NB4 (cell line): ENCODE measurements around the gene MATK.

ENCODE experiments used
- DNase-seq: peaks from one replicate; pipeline ENCODE4 v3.0.0; 2010; ENCODE audit warnings: low read depth
- H3K4me3 ChIP-seq: one replicate; pipeline ENCODE4 v1.5.1; 2011; ENCODE audit warnings: mild to moderate bottlenecking, low read depth, low read length, moderate library complexity
- CTCF ChIP-seq: IDR thresholded peaks from one replicate; pipeline ENCODE4 v1.5.1; 2012; ENCODE audit warnings: low read depth, low read length
- MAX ChIP-seq: IDR thresholded peaks from 2 replicates; pipeline ENCODE4 v1.6.1; 2011; ENCODE audit warnings: low read depth, low read length
- MYC ChIP-seq: IDR thresholded peaks from 2 replicates; pipeline ENCODE4 v1.6.1; 2011; ENCODE audit warnings: low read depth, low read length
- POLR2A ChIP-seq: IDR thresholded peaks from 2 replicates; pipeline ENCODE4 v1.6.1; 2011; ENCODE audit warnings: mild to moderate bottlenecking; ENCODE audit not compliant: insufficient read length; ENCODE audit errors: extremely low read depth

Gene MATK

GRCh38 chr19:3831601-3832000, 45.4 kb upstream of the MATK start:
- H3K4me3 ChIP-seq, result no peak overlapping the region
- TF ChIP-seq POLR2A (no peak), MAX (no peak), MYC (no peak)
- DNase-seq, result no peak

GRCh38 chr19:3830621-3831589, 44.7 kb upstream of the MATK start:
- H3K4me3 ChIP-seq, result no peak overlapping the region
- TF ChIP-seq MAX (no peak), MYC (no peak), POLR2A (no peak), CTCF (no peak)
- DNase-seq, result no peak

GRCh38 chr19:3827306-3827705, 41.1 kb upstream of the MATK start:
- no peak for DNase-seq
- TF ChIP-seq MYC (no peak), POLR2A (no peak), MAX (no peak), CTCF (no peak)
- no peak overlapping the region for H3K4me3 ChIP-seq

- no peak overlapping the region for H3K4me3 ChIP-seq
- TF ChIP-seq MYC, result no peak
- TF ChIP-seq MAX, result no peak
- no peak for TF ChIP-seq CTCF
- TF ChIP-seq POLR2A, result no peak
- no peak for DNase-seq
These were observed 40.0 kb upstream of the MATK start for GRCh38 chr19:3826163-3826562.

GRCh38 chr19:3825286-3825956, 39.2 kb upstream of the MATK start:
- no peak overlapping the region for H3K4me3 ChIP-seq
- DNase-seq, result no peak
- no peak for TF ChIP-seq MYC
- TF ChIP-seq POLR2A, result no peak
- TF ChIP-seq CTCF, result no peak
- no peak for TF ChIP-seq MAX

GRCh38 chr19:3823350-3823713, 37.2 kb upstream of the MATK start:
- no peak for TF ChIP-seq MYC
- TF ChIP-seq POLR2A, result no peak
- no peak for TF ChIP-seq MAX
- no peak for TF ChIP-seq CTCF
- no peak for DNase-seq
- no peak overlapping the region for H3K4me3 ChIP-seq
